B cell (primary cell): ENCODE data around the gene DDAH1. TPM values are rescaled to one million over a fixed set of nuclear protein-coding genes. Genes with fewer than 3 reads are reported as not detected.
A peak's percentile ranks its signal among the peaks of the same experiment; 100 is the strongest.

ENCODE experiments used
- ATAC-seq: fragments of 200-7000 bp; cut with Tn5 transposase; one replicate; pipeline ENCODE4 v1.10.0; 2021; ENCODE audit warnings: low read depth, mild to moderate bottlenecking, moderate number of reproducible peaks, moderate library complexity
- CTCF ChIA-PET: fragments of 350-600 bp; sonication (Branson Sonifier 250); formaldehyde crosslinking; loops from one replicate; lab custom pipeline; 2021; ENCODE audit warnings: antibody characterized with exemption, inconsistent platforms; lab: Charles Lee
- POLR2A ChIA-PET: fragments of 350-600 bp; sonication (Branson Sonifier 250); formaldehyde crosslinking; loops from one replicate; lab custom pipeline; 2021; ENCODE audit warnings: antibody characterized with exemption; lab: Charles Lee
- DNase-seq: peaks from one replicate; pipeline ENCODE4 v3.0.0; 2013
- H2AFZ ChIP-seq: 2 replicates; pipeline ENCODE4 v1.6.1; 2012; ENCODE audit warnings: mild to moderate bottlenecking, low read depth, low read length; ENCODE audit not compliant: insufficient read depth, poor library complexity, severe bottlenecking
- H3K27ac ChIP-seq, 2 donors: 1 replicate in 1 of 2; 2 replicates in 1 of 2; pipeline ENCODE4 v1.5.1; 2012 to 2013; ENCODE audit warnings: low read length in 2 of 2, mild to moderate bottlenecking in 2 of 2, moderate library complexity in 1 of 2
- H3K27me3 ChIP-seq, 4 experiments: fragments of 200-600 bp in 1 of 4; sonication (generic) in 1 of 4; replicated peaks in 1 of 4; 1 replicate in 2 of 4; 2 replicates in 2 of 4; pipeline versions ENCODE4 v1.6.1 to v1.7.0; 2013 to 2016; ENCODE audit warnings: low read length in 3 of 4, mild to moderate bottlenecking in 2 of 4, mixed read lengths in 1 of 4, moderate library complexity in 1 of 4; ENCODE audit not compliant: insufficient read depth in 4 of 4, control insufficient read depth in 3 of 4; ENCODE audit errors: control extremely low read depth in 1 of 4
- H3K36me3 ChIP-seq, 2 experiments: replicated peaks in 1 of 2; 1 replicate in 1 of 2; 2 replicates in 1 of 2; pipeline versions ENCODE4 v1.6.1 to v1.7.1; 2013; ENCODE audit warnings: low read length in 1 of 2; ENCODE audit not compliant: insufficient read depth in 2 of 2, control insufficient read depth in 1 of 2; ENCODE audit errors: control extremely low read depth in 1 of 2, extremely low read depth in 1 of 2
- H3K4me1 ChIP-seq, 2 donors: fragments of 200-600 bp in 1 of 2; sonication (generic) in 1 of 2; 1 replicate in 1 of 2; 2 replicates in 1 of 2; pipeline versions ENCODE4 v1.5.1 to v1.6.1; 2013 to 2017; ENCODE audit warnings: low read length in 2 of 2; ENCODE audit not compliant: control insufficient read depth in 2 of 2, insufficient read depth in 2 of 2
- H3K4me2 ChIP-seq: replicated peaks from 2 replicates; pipeline ENCODE3; 2012; ENCODE audit warnings: mild to moderate bottlenecking, low read depth, low read length; ENCODE audit not compliant: poor library complexity, severe bottlenecking
- H3K4me3 ChIP-seq, 5 experiments: fragments of 200-600 bp in 1 of 5; sonication (generic) in 1 of 5; 1 replicate in 3 of 5; 2 replicates in 2 of 5; pipeline versions ENCODE4 v1.5.1 to v1.7.0; 2011 to 2016; ENCODE audit warnings: low read length in 4 of 5, mild to moderate bottlenecking in 4 of 5, low read depth in 2 of 5, control low read depth in 1 of 5, moderate library complexity in 1 of 5; ENCODE audit not compliant: insufficient read depth in 1 of 5; ENCODE audit errors: control extremely low read depth in 1 of 5, extremely low read depth in 1 of 5
- H3K79me2 ChIP-seq: fragments of 200-600 bp; sonication (generic); one replicate; pipeline ENCODE4 v1.6.0; 2016; ENCODE audit warnings: low read length; ENCODE audit not compliant: control insufficient read depth, insufficient read depth
- H3K9ac ChIP-seq: fragments of 200-600 bp; sonication (generic); 2 replicates; pipeline ENCODE4 v1.6.1; 2017; ENCODE audit warnings: mild to moderate bottlenecking, low read length, moderate library complexity
- H3K9me3 ChIP-seq, 3 donors: one replicate each; pipeline versions ENCODE4 v1.6.1 to v1.7.1; 2013; ENCODE audit warnings: low read length in 2 of 3; ENCODE audit not compliant: control insufficient read depth in 2 of 3, insufficient read depth in 1 of 3; ENCODE audit errors: control extremely low read depth in 1 of 3
- H4K20me1 ChIP-seq: 2 replicates; pipeline ENCODE4 v1.6.0; 2012; ENCODE audit warnings: mild to moderate bottlenecking, low read length; ENCODE audit not compliant: insufficient read depth, control insufficient read depth, poor library complexity, severe bottlenecking
- H3K27ac Mint-ChIP-seq: one replicate; pipeline ENCODE4 v1.8.0; 2021; ENCODE audit warnings: mixed read lengths
- H3K27me3 Mint-ChIP-seq: one replicate; pipeline ENCODE4 v1.8.0; 2021; ENCODE audit warnings: mixed read lengths
- H3K4me1 Mint-ChIP-seq: one replicate; pipeline ENCODE4 v1.8.0; 2021; ENCODE audit warnings: mixed read lengths
- H3K4me3 Mint-ChIP-seq: one replicate; pipeline ENCODE4 v1.8.0; 2021; ENCODE audit warnings: mixed read lengths
- H3K9me3 Mint-ChIP-seq: one replicate; pipeline ENCODE4 v1.8.0; 2022; ENCODE audit warnings: mixed read lengths; ENCODE audit not compliant: insufficient read depth
- EZH2 ChIP-seq: IDR thresholded peaks from 2 replicates; pipeline ENCODE4 v1.6.1; 2012; ENCODE audit warnings: borderline replicate concordance, low read depth, mild to moderate bottlenecking, moderate library complexity, low read length; ENCODE audit not compliant: insufficient read depth, poor library complexity, severe bottlenecking
- WGBS: methylation state at CpG from one replicate; pipeline ENCODE4 v1.1.5; 2013; ENCODE audit warnings: missing lambda C conversion rate; ENCODE audit not compliant: insufficient coverage; 5-methylcytosine and 5-hydroxymethylcytosine counted together
- intact Hi-C: fragments of 100-400 bp; cut with micrococcal nuclease; formaldehyde crosslinking; loops from one replicate; pipeline ENCODE4 v1.10.0; 2022
- polyA plus RNA-seq: library from polyadenylated mRNA; depleted of rRNA; stranded (reverse); fragments of >200 nt; gene quantifications from 2 replicates; pipeline ENCODE4 v1.2.3, GENCODE V29; 2012
- total RNA-seq, 2 donors: library from RNA; stranded (reverse); fragments of 120-200 nt in 1 of 2; gene quantifications; 1 replicate in 1 of 2; 2 replicates in 1 of 2; pipeline versions ENCODE4 v1.2.3 to v1.2.4, GENCODE V29; 2013 to 2022
- TF ChIP-seq, protein P1 (sequence below): fragments of 200-600 bp; IDR thresholded peaks from one replicate; pipeline ENCODE4 v1.8.0; 2022; ENCODE audit warnings: antibody characterized with exemption, mild to moderate bottlenecking

The DDAH1 gene
- total and polyA plus RNA-seq, 2 donors (not counting 1 experiment from before 2014, with no cell fraction given), result 0.04 TPM; not detected in 1

DNA sequence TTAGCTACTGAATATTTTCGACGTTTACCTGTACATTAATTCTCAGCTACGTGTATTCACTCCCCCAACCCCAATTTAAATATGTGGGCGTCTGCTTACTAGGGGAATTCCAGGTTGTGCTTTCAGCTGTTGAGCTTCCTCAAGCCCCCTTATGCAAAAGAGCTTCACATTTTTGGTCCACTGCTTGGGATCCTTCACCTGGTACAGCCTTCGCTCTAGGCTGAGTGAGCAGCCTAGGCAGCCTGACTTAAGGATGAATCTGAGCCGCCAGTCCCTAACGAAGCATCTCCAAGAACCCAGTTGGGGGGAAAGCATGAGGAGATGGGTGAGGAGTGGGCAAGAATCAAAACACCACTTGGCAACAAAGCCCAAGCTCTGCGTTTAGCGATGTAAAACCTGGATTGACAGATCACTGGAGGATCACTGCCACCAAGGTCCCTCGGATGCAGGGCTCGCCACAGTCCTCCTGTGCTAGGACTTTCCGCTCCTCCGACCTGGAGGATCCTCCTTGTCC is 189.2 kb downstream of the DDAH1 start:
- Histone ChIP-seq H3K79me2 (peaks cover 74% of the 10 kb centered on the region), H4K20me1 (peaks cover 46% of the 10 kb centered on the region), H3K27ac (peak overlapping the region; percentile 99), H3K4me2 (peak overlapping the region; percentile 77), H3K27me3 (no peaks in the 10 kb centered on the region), H3K9me3 (no peaks in the 10 kb centered on the region), H3K9ac (peak overlapping the region; percentile 99), H3K4me1 (peaks cover 38 to 49% of the 10 kb centered on the region in 2 donors), H3K4me3 (peak overlapping the region; percentile 87 to 99 (median 98)), H3K36me3 (peaks cover 6 to 31% of the 10 kb centered on the region in 2 experiments), H2AFZ (peak overlapping the region; percentile 47)
- 0% methylated on average over 10 of the region's 13 CpGs for WGBS
- H3K27me3 Mint-ChIP-seq, result no peaks in the 10 kb centered on the region
- ChIA-PET POLR2A (interaction anchor here (0.7 to 2.9 kb wide), 12 partner anchors 9 to 1428 kb away, joined by 3 to 26 read pairs (median 4); partner anchors contain the start of genes C1orf52, CTBS, GNG5 and SH3GLB1), CTCF (interaction anchor here (0.6 to 5.5 kb wide), 10 partner anchors 16 to 1115 kb away, joined by 3 to 59 read pairs (median 5); partner anchors contain the start of gene C1orf52)
- ATAC-seq, result peak; percentile 11
- H3K9me3 Mint-ChIP-seq, result no peaks in the 10 kb centered on the region
- peak overlapping the region; percentile 96 for H3K4me3 Mint-ChIP-seq
- intact Hi-C loops, result loop anchor here (1.0 to 5.0 kb wide), 11 partner anchors 16 to 1637 kb away; partner anchors contain the start of genes C1orf52, CTBS, GNG5 and HS2ST1
- TF ChIP-seq, protein P1, sequence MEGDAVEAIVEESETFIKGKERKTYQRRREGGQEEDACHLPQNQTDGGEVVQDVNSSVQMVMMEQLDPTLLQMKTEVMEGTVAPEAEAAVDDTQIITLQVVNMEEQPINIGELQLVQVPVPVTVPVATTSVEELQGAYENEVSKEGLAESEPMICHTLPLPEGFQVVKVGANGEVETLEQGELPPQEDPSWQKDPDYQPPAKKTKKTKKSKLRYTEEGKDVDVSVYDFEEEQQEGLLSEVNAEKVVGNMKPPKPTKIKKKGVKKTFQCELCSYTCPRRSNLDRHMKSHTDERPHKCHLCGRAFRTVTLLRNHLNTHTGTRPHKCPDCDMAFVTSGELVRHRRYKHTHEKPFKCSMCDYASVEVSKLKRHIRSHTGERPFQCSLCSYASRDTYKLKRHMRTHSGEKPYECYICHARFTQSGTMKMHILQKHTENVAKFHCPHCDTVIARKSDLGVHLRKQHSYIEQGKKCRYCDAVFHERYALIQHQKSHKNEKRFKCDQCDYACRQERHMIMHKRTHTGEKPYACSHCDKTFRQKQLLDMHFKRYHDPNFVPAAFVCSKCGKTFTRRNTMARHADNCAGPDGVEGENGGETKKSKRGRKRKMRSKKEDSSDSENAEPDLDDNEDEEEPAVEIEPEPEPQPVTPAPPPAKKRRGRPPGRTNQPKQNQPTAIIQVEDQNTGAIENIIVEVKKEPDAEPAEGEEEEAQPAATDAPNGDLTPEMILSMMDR, result no peak
- no peak for TF ChIP-seq EZH2
- H3K4me1 Mint-ChIP-seq, result peaks cover 60% of the 10 kb centered on the region
- H3K27ac Mint-ChIP-seq, result peak overlapping the region; percentile 97
- DNase-seq, result peak; percentile 89

DNA sequence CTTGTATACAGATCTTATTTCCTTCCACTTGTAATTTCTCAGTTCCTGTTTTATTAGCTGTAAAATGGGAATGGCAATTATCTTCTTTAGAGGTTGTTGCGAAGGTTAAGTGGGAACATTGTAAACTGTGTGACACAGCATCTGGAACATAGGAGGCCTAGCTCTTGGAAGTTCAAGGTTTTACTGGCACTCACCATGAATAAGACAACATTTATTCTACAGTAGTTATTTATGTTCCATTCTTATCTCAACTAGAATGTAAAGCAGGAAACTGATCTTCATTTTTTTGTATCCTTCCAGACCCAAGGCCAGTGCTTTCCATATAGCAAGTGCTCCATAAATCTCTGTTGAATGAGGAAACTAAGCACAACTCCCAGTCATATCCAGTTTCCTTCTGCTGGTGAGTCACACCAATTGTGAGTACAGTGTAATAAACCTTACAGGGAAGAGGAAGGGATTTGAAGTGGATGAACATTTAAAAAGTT is 189.9 kb downstream of the DDAH1 start:
- no peaks in the 10 kb centered on the region for H3K27me3 Mint-ChIP-seq
- peak overlapping the region; percentile 96 for H3K4me3 Mint-ChIP-seq
- Histone ChIP-seq H3K36me3 (peaks cover 3 to 38% of the 10 kb centered on the region in 2 experiments), H3K9ac (peak overlapping the region; percentile 99), H3K4me2 (peak overlapping the region; percentile 77), H3K79me2 (peaks cover 82% of the 10 kb centered on the region), H2AFZ (no peak overlapping the region), H3K4me3 (peak overlapping the region; percentile 87 to 99 (median 98)), H4K20me1 (peaks cover 53% of the 10 kb centered on the region), H3K27me3 (no peaks in the 10 kb centered on the region), H3K9me3 (no peaks in the 10 kb centered on the region), H3K27ac (peak overlapping the region; percentile 99), H3K4me1 (peaks cover 38 to 49% of the 10 kb centered on the region in 2 donors)
- DNase-seq (peak; percentile 50), ATAC-seq (no peak)
- ChIA-PET POLR2A (interaction anchor here (0.8 to 2.9 kb wide), 6 partner anchors 10 to 279 kb away, joined by 3 to 26 read pairs (median 7); partner anchors contain the start of genes C1orf52 and SYDE2), CTCF (interaction anchor here (0.6 to 5.5 kb wide), 8 partner anchors 15 to 1115 kb away, joined by 3 to 59 read pairs (median 8); partner anchors contain the start of gene C1orf52)
- TF ChIP-seq EZH2, result no peak
- TF ChIP-seq, protein P1, result no peak
- no peaks in the 10 kb centered on the region for H3K9me3 Mint-ChIP-seq
- H3K27ac Mint-ChIP-seq, result peak overlapping the region; percentile 97
- no CpG with 5 or more reads among the region's 1 CpG for WGBS
- intact Hi-C loops, result loop anchor here (1.0 to 5.0 kb wide), 3 partner anchors 74 to 1637 kb away; partner anchors contain the start of genes GNG5, HS2ST1, SELENOF and SPATA1
- H3K4me1 Mint-ChIP-seq, result peaks cover 64% of the 10 kb centered on the region
